Psoas muscle (tissue), 8 donors: ENCODE measurements around the gene PRPF38B. TPM values are rescaled to one million over a fixed set of nuclear protein-coding genes. Genes with fewer than 3 reads are reported as not detected.

Source experiments
- ATAC-seq, 4 donors: fragments of 200-7000 bp; cut with Tn5 transposase; one replicate each; pipeline ENCODE4 v1.9.1; 2020; ENCODE audit warnings: moderate library complexity in 3 of 4, mild to moderate bottlenecking in 2 of 4
- DNase-seq, 2 donors: peaks; one replicate each; pipeline ENCODE4 v3.0.0-alpha.2; 2020
- H3K27ac ChIP-seq: fragments of 200-600 bp; one replicate; pipeline ENCODE4 v1.8.0; 2022
- H3K27me3 ChIP-seq, 3 donors: fragments of 200-600 bp in 1 of 3; one replicate each; pipeline versions ENCODE4 v1.6.1 to v1.8.0; 2013 to 2022; ENCODE audit warnings: low read length in 2 of 3, mild to moderate bottlenecking in 2 of 3, moderate library complexity in 1 of 3; ENCODE audit not compliant: insufficient read depth in 3 of 3
- H3K36me3 ChIP-seq, 2 donors: fragments of 200-600 bp in 1 of 2; one replicate each; pipeline versions ENCODE4 v1.6.1 to v1.8.0; 2013 to 2022; ENCODE audit warnings: low read depth in 1 of 2, mild to moderate bottlenecking in 1 of 2, moderate library complexity in 1 of 2; ENCODE audit not compliant: insufficient read depth in 1 of 2
- H3K4me1 ChIP-seq: fragments of 200-600 bp; one replicate; pipeline ENCODE4 v1.8.0; 2022
- H3K4me3 ChIP-seq: fragments of 200-600 bp; one replicate; pipeline ENCODE4 v1.8.0; 2022; ENCODE audit warnings: mild to moderate bottlenecking
- H3K9me3 ChIP-seq: fragments of 200-600 bp; one replicate; pipeline ENCODE4 v1.8.0; 2022
- CTCF ChIP-seq: fragments of 200-600 bp; IDR thresholded peaks from one replicate; pipeline ENCODE4 v1.8.0; 2022; ENCODE audit warnings: antibody characterized with exemption
- WGBS, 3 donors: extraction: QIAGEN DNeasy Blood & Tissue Kit; methylation state at CpG; one replicate each; pipeline versions ENCODE4 v1.1.6 to v1.1.7; 2013; 5-methylcytosine and 5-hydroxymethylcytosine counted together
- intact Hi-C, 2 donors: fragments of 100-400 bp; cut with DNase I; formaldehyde crosslinking; loops; one replicate each; pipeline versions ENCODE4 v1.11.0 to v1.14.2; 2022
- polyA plus RNA-seq, 3 donors: library from polyadenylated mRNA; stranded (reverse); fragments of 200-250 nt; gene quantifications; one replicate each; pipeline ENCODE4 v1.2.3, GENCODE V29; 2013
- total RNA-seq, 4 donors: library from RNA; stranded (reverse); fragmentation: NEBNext Ultra II Directional in 2 of 4; extraction: Animal tissue kit (Norgen Biotek cat#: 25700) in 2 of 4; gene quantifications; one replicate each; pipeline versions ENCODE4 v1.2.1 to v1.2.4, GENCODE V29; 2021 to 2023
- donor health status: healthy with polysubstance abuse.
- donor health status: DM: no; HTN: no; CAD: no; lungs with moderate emphysema.
- donor health status: Bipolar disorder and iron deficiency.
- donor health status: healthy.
- donor health status: DM: yes; HTN: yes; CAD: no.
- donor health status: DM: no; HTN: no; CAD: no.
- donor health status: DM: no; HTN: no; CAD: no.
- donor health status: DM: yes; HTN: yes; CAD: no.

Gene PRPF38B
- total and polyA plus RNA-seq, 7 donors, result 13.3 to 28.9 (median 18.8) TPM

GRCh38 chr1:108657356-108658080 is 34.6 kb upstream of the PRPF38B start:
- Histone ChIP-seq H3K27ac (no peak overlapping the region), H3K4me1 (peaks cover 4% of the 10 kb centered on the region), H3K36me3 (no peaks in the 10 kb centered on the region), H3K27me3 (no peaks in the 10 kb centered on the region), H3K4me3 (no peak overlapping the region), H3K9me3 (no peaks in the 10 kb centered on the region)
- intact Hi-C loops, result no loop called here
- ATAC-seq, result no peak
- no peak for TF ChIP-seq CTCF
- DNase-seq, result no peak
- WGBS, 3 donors, result 89 to 90% (median 89%) methylated on average over 5 of the region's 5 CpGs

GRCh38 chr1:108661030-108661609 is 31.0 kb upstream of the PRPF38B start, which contains the start of gene HENMT1:
Gene HENMT1 (minus strand): TSS chr1:108661093. CDS start chr1:108659884, 1,209 bp downstream.
- Histone ChIP-seq H3K9me3 (no peaks in the 10 kb centered on the region), H3K4me1 (peaks cover 4% of the 10 kb centered on the region), H3K27me3 (no peaks in the 10 kb centered on the region), H3K36me3 (no peaks in the 10 kb centered on the region), H3K4me3 (peak within 1 kb of the TSS; percentile 68), H3K27ac (peak within 1 kb of the TSS; percentile 79)
- peak; percentile 81 to 93 (median 87) for ATAC-seq
- no peak for TF ChIP-seq CTCF
- 1% methylated on average over 55 to 81 of the region's 81 CpGs for WGBS, 3 donors
- intact Hi-C loops, result no loop called here
- peak; percentile 67 to 81 for DNase-seq

DNA sequence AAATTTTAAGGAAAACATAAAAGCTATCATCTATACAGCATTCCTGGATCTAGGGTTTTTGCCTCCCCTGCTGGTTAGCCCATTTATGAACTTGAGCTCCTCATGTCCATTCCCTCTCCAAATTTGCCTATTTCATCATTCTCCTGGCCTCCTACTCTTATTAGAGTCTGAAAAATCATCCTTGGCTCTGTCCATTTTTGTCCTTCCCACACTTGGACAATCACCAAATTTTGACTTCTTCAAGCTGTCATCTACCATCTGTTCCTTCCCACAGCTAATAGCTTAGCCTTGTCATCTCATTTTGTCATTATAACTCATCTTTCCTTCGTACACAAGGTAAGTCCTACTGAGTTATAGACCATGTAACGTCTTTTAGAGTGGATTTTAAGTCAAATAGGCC is 29.0 kb upstream of the PRPF38B start:
- Histone ChIP-seq H3K36me3 (no peaks in the 10 kb centered on the region), H3K9me3 (no peaks in the 10 kb centered on the region), H3K27me3 (no peaks in the 10 kb centered on the region), H3K4me3 (no peak overlapping the region), H3K4me1 (peaks cover 4% of the 10 kb centered on the region), H3K27ac (no peak overlapping the region)
- 52 to 79% (median 59%) methylated on average over 2 of the region's 2 CpGs for WGBS, 3 donors
- no peak for ATAC-seq
- intact Hi-C loops, result no loop called here
- DNase-seq, result no peak
- TF ChIP-seq CTCF, result no peak

GRCh38 chr1:108664481-108664880 is 27.6 kb upstream of the PRPF38B start:
- ATAC-seq (no peak), DNase-seq (no peak)
- Histone ChIP-seq H3K36me3 (no peaks in the 10 kb centered on the region), H3K9me3 (no peaks in the 10 kb centered on the region), H3K27ac (no peak overlapping the region), H3K27me3 (no peaks in the 10 kb centered on the region), H3K4me1 (peaks cover 4% of the 10 kb centered on the region), H3K4me3 (no peak overlapping the region)
- 73 to 84% (median 80%) methylated on average over 6 of the region's 6 CpGs for WGBS, 3 donors
- no peak for TF ChIP-seq CTCF
- intact Hi-C loops, result no loop called here
